Head of caudate nucleus (tissue), 42 donors: ENCODE measurements around the gene EOMES.
"Not testable (repeated sequence)": the region's sequence is repeated elsewhere in the genome, so short reads cannot be mapped to it uniquely, and the experiment has no call there.

Experiments used
- DNase-seq, 42 donors: peaks; one replicate each; pipeline versions ENCODE4 v3.0.0 to v3.0.0-alpha.2; 2020 to 2021; ENCODE audit warnings: mixed read lengths in 7 of 42
- intact Hi-C: fragments of 100-400 bp; cut with DNase I; formaldehyde crosslinking; loops from one replicate; pipeline ENCODE4 v1.15.0; 2022

The EOMES gene

GRCh38 chr3:27721717-27722564 is at the start of gene EOMES:
Gene EOMES (minus strand): TSS chr3:27722323. CDS start chr3:27722294, 29 bp downstream.
- intact Hi-C loops, result no loop called here
- DNase-seq, result no peak

GRCh38 chr3:27770384-27770783 is 48.3 kb upstream of the EOMES start:
- DNase-seq, intact Hi-C loops: not testable (repeated sequence)

- DNase-seq, result no peak
- intact Hi-C loops, result no loop called here
Measured at GRCh38 chr3:27767000-27767399, 44.9 kb upstream of the EOMES start.

- intact Hi-C loops, result no loop called here
- DNase-seq, result no peak
Measured at GRCh38 chr3:27758083-27758482, 36.0 kb upstream of the EOMES start.

- no peak for DNase-seq
- intact Hi-C loops, result no loop called here
Measured at GRCh38 chr3:27756877-27757276, 34.8 kb upstream of the EOMES start.

- DNase-seq, result no peak
- intact Hi-C loops, result no loop called here
Measured at GRCh38 chr3:27752926-27753325, 30.8 kb upstream of the EOMES start.

GRCh38 chr3:27749643-27750042 is 27.5 kb upstream of the EOMES start:
- no peak for DNase-seq
- intact Hi-C loops, result no loop called here

- intact Hi-C loops, result no loop called here
- no peak for DNase-seq
Measured at GRCh38 chr3:27746838-27747237, 24.7 kb upstream of the EOMES start.

GRCh38 chr3:27740854-27741253 is 18.7 kb upstream of the EOMES start:
- intact Hi-C loops, result no loop called here
- DNase-seq, result no peak

- DNase-seq, result no peak
- intact Hi-C loops, result no loop called here
Measured at GRCh38 chr3:27737091-27737490, 15.0 kb upstream of the EOMES start.

- no peak for DNase-seq
Measured at GRCh38 chr3:27730774-27731659, 8.9 kb upstream of the EOMES start.

GRCh38 chr3:27729748-27730611 is 7.9 kb upstream of the EOMES start:
- no peak for DNase-seq

More at GRCh38 chr3:27730774-27731659, 8.9 kb upstream of the EOMES start:
- intact Hi-C loops, result no loop called here

GRCh38 chr3:27729325-27729724 is 7.2 kb upstream of the EOMES start:
- intact Hi-C loops, result no loop called here

More at GRCh38 chr3:27729748-27730611, 7.9 kb upstream of the EOMES start:
- intact Hi-C loops, result no loop called here

GRCh38 chr3:27728195-27729087 is 6.3 kb upstream of the EOMES start:
- intact Hi-C loops, result no loop called here
- DNase-seq, result no peak

More at GRCh38 chr3:27729325-27729724, 7.2 kb upstream of the EOMES start:
- no peak for DNase-seq

GRCh38 chr3:27726240-27726639 is 4.1 kb upstream of the EOMES start:
- DNase-seq, result no peak
- intact Hi-C loops, result no loop called here

GRCh38 chr3:27724459-27725197 is 2.5 kb upstream of the EOMES start:
- DNase-seq, result no peak
- intact Hi-C loops, result no loop called here

- intact Hi-C loops, result no loop called here
- no peak for DNase-seq
Measured at GRCh38 chr3:27723815-27724458, 1.8 kb upstream of the EOMES start.
